ENCODE measurements around the gene MIER2. TPM values are rescaled to one million over a fixed set of nuclear protein-coding genes. Genes with fewer than 3 reads are reported as not detected.

Gene MIER2
- total RNA-seq, 2 experiments from 2014 or later = 21.2 to 24.6 TPM

GRCh38 chr19:351976-352625, 7.5 kb upstream of the MIER2 start:
- intact Hi-C loops (cut with DNase I, micrococcal nuclease) = no loop called here
- no peak for DNase-seq
- ChIA-PET CTCF (no interaction called here), POLR2A (no interaction called here)
- no peak overlapping the region for H3K4me3 Mint-ChIP-seq
- no peak for ATAC-seq
- peaks cover 8% of the 10 kb centered on the region for H3K9me3 Mint-ChIP-seq (ENCODE audit: low read depth)
- no peak overlapping the region for H3K27ac Mint-ChIP-seq
- H3K4me1 Mint-ChIP-seq = peaks cover 2% of the 10 kb centered on the region
- H3K36me3 Mint-ChIP-seq (ENCODE audit: low read depth) = no peaks in the 10 kb centered on the region
- no peaks in the 10 kb centered on the region for H3K27me3 Mint-ChIP-seq

- POLR2A ChIA-PET = interaction anchor here (0.6 kb wide), 1 partner anchor 32 kb away, joined by 5 read pairs; no protein-coding TSS in a partner anchor
- Mint-ChIP-seq H3K27ac (no peak overlapping the region), H3K36me3 (ENCODE audit: low read depth) (peaks cover 4% of the 10 kb centered on the region), H3K27me3 (peaks cover 7% of the 10 kb centered on the region), H3K4me3 (no peak overlapping the region), H3K9me3 (ENCODE audit: low read depth) (peaks cover 10% of the 10 kb centered on the region), H3K4me1 (peaks cover 17% of the 10 kb centered on the region)
- CTCF ChIA-PET = interaction anchor here (0.8 to 1.1 kb wide), 2 partner anchors 35 to 82 kb away, joined by 3 read pairs; no protein-coding TSS in a partner anchor
- DNase-seq = no peak
- intact Hi-C loops (cut with DNase I, micrococcal nuclease) = no loop called here
- no peak for ATAC-seq
Measured at GRCh38 chr19:347946-348861, 3.6 kb upstream of the MIER2 start.

GRCh38 chr19:345320-345879, 804 bp upstream of the MIER2 start:
- intact Hi-C loops (cut with DNase I, micrococcal nuclease) = loop anchor here in 1 of 2 experiments (2.0 kb wide), 1 partner anchor 37 kb away; no protein-coding TSS in a partner anchor
- Mint-ChIP-seq H3K4me3 (peak overlapping the region; percentile 77), H3K4me1 (peaks cover 39% of the 10 kb centered on the region), H3K36me3 (ENCODE audit: low read depth) (peaks cover 13% of the 10 kb centered on the region), H3K27me3 (peaks cover 7% of the 10 kb centered on the region), H3K27ac (peak overlapping the region; percentile 34), H3K9me3 (ENCODE audit: low read depth) (peaks cover 7% of the 10 kb centered on the region)
- CTCF ChIA-PET = interaction anchor here (0.7 kb wide), 1 partner anchor 53 kb away, joined by 3 read pairs; no protein-coding TSS in a partner anchor
- ATAC-seq (no peak), DNase-seq (no peak)
- POLR2A ChIA-PET = no interaction called here

GRCh38 chr19:343941-344624, 513 bp downstream of the MIER2 start:
- Mint-ChIP-seq H3K4me3 (peak overlapping the region; percentile 79), H3K27ac (peak overlapping the region; percentile 77), H3K27me3 (peaks cover 7% of the 10 kb centered on the region), H3K9me3 (ENCODE audit: low read depth) (peaks cover 7% of the 10 kb centered on the region), H3K4me1 (peaks cover 51% of the 10 kb centered on the region), H3K36me3 (ENCODE audit: low read depth) (peaks cover 21% of the 10 kb centered on the region)
- intact Hi-C loops (cut with DNase I, micrococcal nuclease) = loop anchor here in 1 of 2 experiments (1.0 to 2.0 kb wide), 3 partner anchors 39 to 163 kb away; partner anchors contain the start of gene TPGS1
- ATAC-seq (peak; percentile 58), DNase-seq (peak; percentile 61)
- CTCF ChIA-PET = interaction anchor here (0.9 to 1.2 kb wide), 3 partner anchors 9 to 163 kb away, joined by 4 to 7 read pairs (median 6); no protein-coding TSS in a partner anchor
- POLR2A ChIA-PET = no interaction called here

- Mint-ChIP-seq H3K4me3 (peak overlapping the region; percentile 79), H3K9me3 (ENCODE audit: low read depth) (peaks cover 7% of the 10 kb centered on the region), H3K4me1 (peaks cover 56% of the 10 kb centered on the region), H3K27ac (peak overlapping the region; percentile 77), H3K27me3 (peaks cover 7% of the 10 kb centered on the region), H3K36me3 (ENCODE audit: low read depth) (peaks cover 27% of the 10 kb centered on the region)
- DNase-seq (peak; percentile 13), ATAC-seq (no peak)
- ChIA-PET CTCF (interaction anchor here (0.9 to 1.2 kb wide), 3 partner anchors 8 to 163 kb away, joined by 4 to 7 read pairs (median 6); no protein-coding TSS in a partner anchor), POLR2A (no interaction called here)
- intact Hi-C loops (cut with DNase I, micrococcal nuclease) = no loop called here
Measured at GRCh38 chr19:343451-343931, 1.1 kb downstream of the MIER2 start.

- Mint-ChIP-seq H3K36me3 (ENCODE audit: low read depth) (peaks cover 32% of the 10 kb centered on the region), H3K27me3 (peaks cover 7% of the 10 kb centered on the region), H3K9me3 (ENCODE audit: low read depth) (peaks cover 9% of the 10 kb centered on the region), H3K4me1 (peaks cover 60% of the 10 kb centered on the region), H3K27ac (no peak overlapping the region), H3K4me3 (peak overlapping the region; percentile 79)
- no peak for ATAC-seq
- intact Hi-C loops (cut with DNase I, micrococcal nuclease) = no loop called here
- POLR2A ChIA-PET = no interaction called here
- DNase-seq = peak; percentile 17
- CTCF ChIA-PET = interaction anchor here (1.2 kb wide), 1 partner anchor 164 kb away, joined by 6 read pairs; no protein-coding TSS in a partner anchor
Measured at GRCh38 chr19:342801-343421, 1.7 kb downstream of the MIER2 start.

GRCh38 chr19:342128-342455, 2.5 kb downstream of the MIER2 start:
- peaks cover 7% of the 10 kb centered on the region for H3K27me3 Mint-ChIP-seq
- H3K36me3 Mint-ChIP-seq (ENCODE audit: low read depth) = peaks cover 35% of the 10 kb centered on the region
- peaks cover 9% of the 10 kb centered on the region for H3K9me3 Mint-ChIP-seq (ENCODE audit: low read depth)
- DNase-seq = no peak
- H3K27ac Mint-ChIP-seq = no peak overlapping the region
- ChIA-PET POLR2A (no interaction called here), CTCF (interaction anchor here (0.5 kb wide), 1 partner anchor 44 kb away, joined by 3 read pairs; no protein-coding TSS in a partner anchor)
- no peak overlapping the region for H3K4me3 Mint-ChIP-seq
- no peak for ATAC-seq
- intact Hi-C loops (cut with DNase I, micrococcal nuclease) = no loop called here
- peaks cover 62% of the 10 kb centered on the region for H3K4me1 Mint-ChIP-seq

GRCh38 chr19:341386-342127, 3.0 kb downstream of the MIER2 start:
- POLR2A ChIA-PET = no interaction called here
- Mint-ChIP-seq H3K27ac (no peak overlapping the region), H3K36me3 (ENCODE audit: low read depth) (peaks cover 37% of the 10 kb centered on the region), H3K9me3 (ENCODE audit: low read depth) (peaks cover 9% of the 10 kb centered on the region), H3K4me1 (peaks cover 64% of the 10 kb centered on the region), H3K4me3 (no peak overlapping the region), H3K27me3 (peaks cover 7% of the 10 kb centered on the region)
- DNase-seq (no peak), ATAC-seq (no peak)
- intact Hi-C loops (cut with DNase I, micrococcal nuclease) = no loop called here
- CTCF ChIA-PET = interaction anchor here (0.5 kb wide), 1 partner anchor 44 kb away, joined by 3 read pairs; no protein-coding TSS in a partner anchor

- peaks cover 40% of the 10 kb centered on the region for H3K36me3 Mint-ChIP-seq (ENCODE audit: low read depth)
- ChIA-PET POLR2A (no interaction called here), CTCF (no interaction called here)
- no peak for ATAC-seq
- peaks cover 64% of the 10 kb centered on the region for H3K4me1 Mint-ChIP-seq
- no peak overlapping the region for H3K4me3 Mint-ChIP-seq
- DNase-seq = no peak
- H3K9me3 Mint-ChIP-seq (ENCODE audit: low read depth) = peaks cover 9% of the 10 kb centered on the region
- intact Hi-C loops (cut with DNase I, micrococcal nuclease) = no loop called here
- no peak overlapping the region for H3K27ac Mint-ChIP-seq
- peaks cover 5% of the 10 kb centered on the region for H3K27me3 Mint-ChIP-seq
Measured at GRCh38 chr19:340620-341385, 3.8 kb downstream of the MIER2 start.
